GM12878 (cell line): ENCODE data around the gene ENDOV.

Source experiments
- ATF3 ChIP-seq: IDR thresholded peaks from 2 replicates; pipeline ENCODE4 v1.6.1; 2011; ENCODE audit warnings: low read depth, mild to moderate bottlenecking, low read length, moderate library complexity, borderline replicate concordance; ENCODE audit errors: extremely low read depth
- BHLHE40 ChIP-seq, 2 experiments: fragments of 450-650 bp in 1 of 2; IDR thresholded peaks; 2 replicates each; pipeline ENCODE4 v1.6.1; 2011 to 2017; ENCODE audit warnings: low read depth in 2 of 2, borderline replicate concordance in 1 of 2, improper control_type of control experiment in 1 of 2, low read length in 1 of 2, mild to moderate bottlenecking in 1 of 2
- BRCA1 ChIP-seq: IDR thresholded peaks from 2 replicates; pipeline ENCODE4 v1.6.1; 2011; ENCODE audit warnings: low read depth, low read length, improper control_type of control experiment
- CBX3 ChIP-seq: fragments of 200-600 bp; sonication (generic); IDR thresholded peaks from 2 replicates; pipeline ENCODE4 v1.6.1; 2016; ENCODE audit warnings: low read depth, borderline replicate concordance
- CTCF ChIP-seq, 3 experiments: IDR thresholded peaks in 2 of 3; conservative IDR thresholded peaks in 1 of 3; 2 replicates each; pipeline ENCODE4 v1.5.1; 2011; ENCODE audit warnings: low read depth in 3 of 3, low read length in 3 of 3, mild to moderate bottlenecking in 3 of 3, control low read depth in 2 of 3, moderate library complexity in 2 of 3, inconsistent platforms in 1 of 3, mixed read lengths in 1 of 3; ENCODE audit not compliant: control insufficient read depth in 2 of 3, insufficient read depth in 1 of 3; ENCODE audit errors: extremely low read depth in 1 of 3
- DPF2 ChIP-seq: fragments of 450-650 bp; IDR thresholded peaks from 2 replicates; pipeline ENCODE4 v1.6.1; 2017; ENCODE audit warnings: mild to moderate bottlenecking
- NFYB ChIP-seq: IDR thresholded peaks from 2 replicates; pipeline ENCODE4 v1.6.1; 2011; ENCODE audit warnings: low read depth, mild to moderate bottlenecking, low read length, improper control_type of control experiment, moderate library complexity; ENCODE audit not compliant: insufficient read depth
- PAX5 ChIP-seq: IDR thresholded peaks from 2 replicates; pipeline ENCODE4 v1.6.1; 2011; ENCODE audit warnings: low read depth, low read length, borderline replicate concordance
- PBX3 ChIP-seq: IDR thresholded peaks from 2 replicates; pipeline ENCODE4 v1.6.1; 2011; ENCODE audit warnings: mild to moderate bottlenecking, low read depth, low read length, moderate library complexity; ENCODE audit not compliant: insufficient replicate concordance
- POLR2A ChIP-seq: IDR thresholded peaks from 2 replicates; pipeline ENCODE4 v1.6.1; 2011; ENCODE audit warnings: low read depth, mild to moderate bottlenecking, low read length
- REST ChIP-seq: IDR thresholded peaks from 2 replicates; pipeline ENCODE4 v1.6.1; 2012; ENCODE audit warnings: mild to moderate bottlenecking, low read depth, low read length
- SUZ12 ChIP-seq: fragments of 200-600 bp; sonication (generic); IDR thresholded peaks from one replicate; pipeline ENCODE4 v1.6.1; 2018; ENCODE audit warnings: antibody characterized with exemption, mild to moderate bottlenecking; ENCODE audit not compliant: unreplicated experiment
- ZBED1 ChIP-seq: IDR thresholded peaks from 2 replicates; pipeline ENCODE4 v1.6.1; 2016; ENCODE audit warnings: borderline replicate concordance

GRCh38 chr17:80476877-80477646 lies 62.1 kb downstream of the ENDOV start:
- TF ChIP-seq POLR2A (no peak), CTCF (IDR thresholded peaks at IDR 0.05 in 2 of 3, conservative IDR thresholded peaks at IDR 0.05 in 1 of 3; ENCODE audit: control insufficient read depth in 2 of 3, extremely low read depth in 1 of 3, insufficient read depth in 1 of 3, low read depth in 3 of 3, low read length in 3 of 3) (no peak), NFYB (no peak), BRCA1 (no peak), REST (no peak), ZBED1 (no peak), SUZ12 (no peak), DPF2 (no peak), BHLHE40 (IDR thresholded peaks at IDR 0.05; ENCODE audit: borderline replicate concordance in 1 of 2, low read depth in 2 of 2, low read length in 1 of 2) (no peak), PAX5 (no peak), CBX3 (no peak), ATF3 (no peak), PBX3 (no peak)
